ENCODE data around the gene LRPAP1.

- TF ChIP-seq POLR2A (IDR thresholded peaks at IDR 0.05; ENCODE audit: low read depth, low read length) (no peak), CTCF (IDR thresholded peaks at IDR 0.05; ENCODE audit: extremely low read depth in 1 of 2, insufficient read depth in 1 of 2, low read depth in 1 of 2, low read length in 2 of 2) (no peak), POLR2AphosphoS5 (IDR thresholded peaks at IDR 0.05; ENCODE audit: insufficient read depth, low read depth, low read length) (no peak), MAX (IDR thresholded peaks at IDR 0.05; ENCODE audit: insufficient read depth, insufficient read length) (no peak), EZH2 (IDR thresholded peaks at IDR 0.05; ENCODE audit: borderline replicate concordance, low read depth, low read length, severe bottlenecking) (no peak), GATA2 (IDR thresholded peaks at IDR 0.05; ENCODE audit: insufficient read depth, insufficient read length, low read depth, low read length) (no peak), MYC (IDR thresholded peaks at IDR 0.05; ENCODE audit: low read depth, low read length) (no peak), JUN (IDR thresholded peaks at IDR 0.05; ENCODE audit: borderline replicate concordance, insufficient read depth, insufficient read length, low read depth) (no peak), FOS (IDR thresholded peaks at IDR 0.05; ENCODE audit: borderline replicate concordance, insufficient read depth, low read length) (no peak)
These were observed 56.4 kb downstream of the LRPAP1 start for GRCh38 chr4:3475713-3476260.
